ENCODE data around the gene TUT4.
A peak's percentile ranks its signal among the peaks of the same experiment; 100 is the strongest.

The TUT4 gene

DNA sequence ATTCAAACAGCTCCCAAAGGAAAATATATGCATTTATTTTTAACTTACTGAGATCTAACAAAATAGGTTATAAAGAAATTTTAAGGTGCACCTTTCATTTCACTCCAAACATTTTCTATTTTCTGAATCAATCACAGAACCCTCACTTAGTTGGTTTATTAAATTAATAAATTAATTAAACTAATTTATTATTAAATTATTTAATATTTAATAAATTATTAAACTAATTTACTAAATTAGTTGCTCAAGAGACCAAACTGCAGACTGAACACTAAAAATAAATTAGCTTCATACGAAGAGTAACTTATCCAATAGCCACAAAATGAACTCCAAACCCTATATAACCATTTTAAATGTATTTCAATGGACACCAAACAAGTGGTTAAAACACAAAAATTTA, 80.5 kb downstream of the TUT4 start:
- DNase-seq (ENCODE audit: low read depth in 2 of 2) = no peak

DNA sequence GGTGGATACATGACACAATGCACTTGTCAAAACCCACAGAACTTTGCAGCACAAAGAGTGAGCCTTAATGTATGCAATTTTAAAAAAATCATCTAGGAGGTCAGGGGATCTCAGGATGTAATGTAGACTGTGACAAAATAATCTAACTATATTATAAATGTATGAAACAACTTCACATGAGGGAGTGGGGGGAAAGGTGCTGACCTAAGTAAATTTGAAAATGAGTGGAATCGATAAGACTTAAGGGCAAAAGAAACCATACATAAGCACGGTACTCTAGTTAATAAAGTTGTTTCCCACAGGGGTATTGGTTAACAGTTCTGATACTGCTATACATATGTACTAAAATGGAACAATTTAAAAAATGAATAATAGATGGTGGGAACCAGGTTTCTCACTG, 83.8 kb downstream of the TUT4 start:
- DNase-seq (ENCODE audit: low read depth in 2 of 2) = no peak

DNA sequence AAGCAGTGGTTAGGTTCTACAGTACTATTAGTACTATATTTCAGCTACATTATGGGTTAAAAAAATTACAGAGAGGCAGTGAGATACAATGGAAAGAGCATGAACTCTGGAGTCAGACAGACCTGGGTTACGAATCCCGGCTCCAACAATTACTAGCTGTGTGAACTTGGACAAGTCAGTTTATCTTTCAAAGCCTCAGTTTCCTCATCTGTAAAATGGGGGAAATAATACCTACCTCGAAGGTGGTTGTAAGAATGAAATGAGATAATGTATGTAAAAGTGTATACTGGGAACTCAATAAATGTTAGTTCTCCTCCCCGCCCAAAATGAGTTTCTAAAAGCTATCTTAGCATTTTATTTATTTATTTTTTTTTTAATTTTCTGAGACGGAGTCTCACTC, 89.0 kb downstream of the TUT4 start:
- DNase-seq (ENCODE audit: low read depth in 2 of 2) = no peak

DNA sequence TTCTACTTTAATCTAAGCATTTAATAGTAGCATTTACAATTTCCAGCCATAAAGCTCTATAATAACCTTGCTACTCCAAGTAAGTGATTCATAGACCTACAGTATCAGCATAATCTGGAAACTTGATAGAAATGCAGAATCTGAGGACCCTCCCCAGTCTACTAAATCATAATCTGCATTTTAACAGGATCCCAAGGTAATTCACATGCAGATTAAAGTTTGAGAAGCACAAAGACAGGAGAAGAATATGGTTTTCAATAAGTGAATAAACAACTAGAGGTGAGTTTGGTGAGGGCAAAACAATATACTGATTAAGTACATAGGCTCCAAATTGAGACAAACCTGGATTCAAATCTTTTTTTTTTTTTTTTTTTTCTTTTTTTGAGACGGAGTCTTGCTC, 91.1 kb downstream of the TUT4 start:
- DNase-seq (ENCODE audit: low read depth in 2 of 2) = no peak

DNA sequence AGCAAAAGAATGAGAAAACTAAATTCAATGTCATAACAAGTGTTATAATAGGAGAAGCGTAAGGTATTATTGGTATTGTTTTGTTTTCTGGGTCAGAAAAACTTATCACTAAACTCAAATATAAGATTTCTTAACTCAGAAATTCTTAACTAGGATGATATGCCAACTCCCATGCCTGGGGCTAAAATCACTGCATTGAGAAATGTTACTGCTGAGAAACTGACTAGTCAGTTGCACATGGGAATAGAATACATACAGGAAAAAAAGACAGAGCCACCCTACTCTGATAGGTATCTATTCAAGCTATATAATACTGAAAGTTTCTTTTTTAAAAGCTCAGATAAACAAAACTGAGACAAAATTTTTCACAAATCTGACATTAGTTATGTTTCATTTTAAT, 92.2 kb downstream of the TUT4 start:
- DNase-seq (ENCODE audit: low read depth in 2 of 2) = no peak

DNA sequence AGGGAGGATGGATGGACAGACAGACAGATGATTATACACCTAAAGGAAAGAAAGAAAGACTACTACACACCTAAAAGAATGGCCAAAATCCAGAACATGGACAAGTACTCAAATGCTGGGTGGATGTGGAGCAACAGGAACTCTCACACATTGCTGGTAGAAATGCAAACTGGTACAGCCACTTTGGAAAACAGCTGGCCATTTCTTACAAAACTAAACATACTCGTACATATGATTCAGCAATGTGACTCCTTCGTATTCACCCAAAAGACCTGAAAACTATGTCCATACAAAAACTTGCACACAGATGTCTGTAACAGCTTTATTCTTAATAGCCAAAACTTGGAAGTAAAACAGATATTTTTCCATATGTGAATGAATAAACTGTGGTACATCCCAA, 97.2 kb downstream of the TUT4 start:
- DNase-seq (ENCODE audit: low read depth in 2 of 2) = no peak

DNA sequence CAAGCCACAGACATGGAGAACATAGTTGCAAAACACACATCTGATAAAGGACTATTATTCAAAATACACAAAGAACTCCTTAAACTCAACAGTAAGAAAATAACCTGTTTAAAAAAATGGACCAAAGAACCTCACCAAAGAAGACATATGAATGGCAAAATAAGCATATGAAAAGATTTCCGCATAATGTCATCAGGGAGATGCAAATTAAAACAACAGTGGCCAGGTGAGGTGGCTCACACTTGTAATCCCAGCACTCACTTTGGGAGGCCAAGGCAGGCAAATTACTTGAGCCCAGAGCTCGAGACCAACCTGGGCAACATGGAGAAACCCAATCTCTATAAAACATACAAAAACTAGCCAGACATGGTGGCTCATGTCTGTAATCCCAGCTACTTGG, 98.1 kb downstream of the TUT4 start:
- no peak for DNase-seq (ENCODE audit: low read depth in 2 of 2)

DNA sequence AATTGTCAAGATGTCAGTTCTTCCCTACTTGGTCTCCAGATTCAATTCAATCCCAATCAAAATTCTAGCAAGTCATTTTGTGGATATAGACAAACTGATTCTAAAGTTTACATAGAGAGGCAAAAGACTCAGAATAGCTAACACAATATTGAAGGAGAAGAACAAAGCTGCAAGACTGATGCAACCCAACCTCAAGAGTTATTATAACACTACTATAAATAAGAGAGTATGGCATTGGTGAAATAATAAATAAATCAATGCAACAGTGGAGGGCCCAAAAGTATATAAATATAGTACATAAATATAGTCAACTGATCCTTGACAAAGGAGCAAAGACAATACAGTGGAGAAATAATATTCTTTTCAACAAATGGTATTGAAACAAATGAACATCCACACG, 98.8 kb downstream of the TUT4 start:
- no peak for DNase-seq (ENCODE audit: low read depth in 2 of 2)

DNA sequence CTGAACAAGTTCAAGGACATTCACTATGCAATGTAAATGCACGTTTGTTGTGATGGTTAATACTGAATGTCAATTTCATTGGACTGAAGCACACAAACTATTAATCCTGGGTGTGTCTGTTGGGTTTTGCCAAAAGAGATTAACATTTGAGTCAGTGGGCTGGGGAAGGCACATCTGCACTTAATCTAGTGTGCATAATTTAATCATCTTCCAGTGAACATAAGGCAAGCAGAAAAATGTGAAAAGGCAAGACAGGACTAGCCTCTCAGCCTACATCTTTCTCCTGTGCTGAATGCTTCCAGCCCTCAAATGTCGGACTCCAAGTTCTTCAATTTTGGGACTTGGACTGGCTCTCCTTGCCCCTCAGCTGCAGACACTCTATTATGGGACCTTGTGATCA, 108.4 kb downstream of the TUT4 start:
- DNase-seq (ENCODE audit: low read depth in 2 of 2) = no peak

DNA sequence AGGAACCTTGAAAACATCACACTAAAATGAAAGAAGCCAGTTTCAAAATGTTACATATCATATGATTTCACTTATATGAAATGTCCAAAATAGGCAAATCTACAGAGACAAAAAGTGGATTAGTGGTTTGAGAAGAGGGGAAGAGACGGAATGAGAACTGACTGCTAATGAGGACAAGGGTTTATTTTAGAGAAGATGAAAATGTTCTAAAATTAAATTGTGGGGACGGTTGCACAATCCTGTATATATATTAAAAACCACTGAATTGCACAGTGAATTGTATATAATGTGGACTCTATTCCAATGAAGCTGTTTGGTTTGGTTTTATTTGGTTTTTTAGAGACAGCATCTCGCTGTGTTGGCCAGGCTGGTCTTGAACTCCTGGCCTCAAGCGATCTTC, 112.9 kb downstream of the TUT4 start:
- DNase-seq (ENCODE audit: low read depth in 2 of 2) = no peak

DNA sequence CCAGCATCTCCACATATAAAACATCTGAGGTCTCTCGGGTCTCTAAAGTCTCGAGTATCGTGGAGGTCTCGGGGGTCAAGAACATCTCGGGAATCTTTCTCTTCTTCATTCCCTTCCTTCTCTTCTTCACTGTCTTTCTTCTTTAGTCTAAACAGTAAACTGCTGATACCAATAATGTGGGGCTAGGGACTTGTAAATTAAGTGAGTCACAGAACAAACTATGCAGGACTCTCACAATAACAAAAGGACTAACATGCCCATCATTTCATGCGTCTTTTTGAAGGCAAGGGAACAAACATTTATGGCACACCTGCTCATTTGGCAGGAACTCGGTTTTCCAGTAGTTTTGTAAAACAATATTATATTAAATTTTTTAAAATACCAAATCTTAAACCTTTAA, 116.1 kb downstream of the TUT4 start:
- DNase-seq (ENCODE audit: low read depth in 2 of 2) = no peak

DNA sequence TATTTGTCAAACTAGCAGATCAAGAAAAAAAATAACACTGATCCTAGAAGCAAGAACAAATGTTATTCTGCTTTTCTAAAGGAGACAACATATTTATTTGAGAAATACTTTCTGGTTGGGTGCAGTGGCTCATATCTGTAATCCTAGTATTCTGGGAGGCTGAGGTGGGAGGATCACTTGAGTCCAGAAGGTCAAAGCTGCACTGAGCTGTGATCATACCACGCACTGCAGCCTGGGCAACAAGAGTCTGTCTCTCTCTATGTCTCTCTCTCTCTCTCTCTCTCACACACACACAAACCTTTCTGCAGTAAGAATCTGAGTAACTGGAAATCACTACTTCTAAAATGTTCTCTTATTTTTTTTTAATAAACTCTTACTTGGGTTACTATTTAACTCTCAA, 117.2 kb downstream of the TUT4 start:
- DNase-seq (ENCODE audit: low read depth in 2 of 2) = no peak

DNA sequence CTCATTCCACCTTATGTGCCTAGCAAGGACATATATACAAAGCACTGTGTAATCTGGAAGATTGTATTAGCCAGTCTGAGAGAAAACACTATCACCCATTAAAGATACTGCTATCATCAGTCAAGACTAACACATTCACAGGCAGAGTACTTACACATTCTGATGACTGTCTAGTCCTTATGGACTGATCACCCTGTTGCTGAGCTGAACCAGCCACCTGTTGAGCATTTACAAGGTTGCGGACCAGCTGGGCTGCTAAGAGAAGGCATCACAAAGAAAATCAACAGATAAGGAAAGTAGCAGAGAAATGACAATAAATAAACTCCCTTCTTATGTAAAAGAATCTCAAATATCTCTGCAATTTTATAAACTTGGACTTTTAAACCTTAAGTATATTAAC, 117.7 kb downstream of the TUT4 start:
- no peak for DNase-seq (ENCODE audit: low read depth in 2 of 2)

DNA sequence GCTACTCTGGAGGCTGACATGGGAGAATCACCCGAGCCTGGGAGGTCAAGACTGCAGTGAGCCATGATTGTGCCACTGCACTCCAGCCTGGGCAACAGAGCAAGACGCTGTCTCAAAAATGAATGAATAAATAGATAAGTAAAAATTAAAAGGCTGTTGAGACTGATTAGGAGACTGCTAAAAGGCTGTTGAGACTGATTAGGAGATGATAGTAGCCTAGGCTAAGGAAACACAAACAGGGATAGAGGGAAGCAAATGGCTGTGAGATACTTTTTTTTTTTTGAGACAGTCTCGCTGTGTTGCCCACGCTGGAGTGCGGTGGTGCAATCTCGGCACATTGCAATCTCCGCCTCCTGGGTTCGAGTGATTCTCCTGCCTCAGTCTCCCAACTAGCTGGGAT, 120.1 kb downstream of the TUT4 start:
- DNase-seq (ENCODE audit: low read depth in 2 of 2) = no peak

DNA sequence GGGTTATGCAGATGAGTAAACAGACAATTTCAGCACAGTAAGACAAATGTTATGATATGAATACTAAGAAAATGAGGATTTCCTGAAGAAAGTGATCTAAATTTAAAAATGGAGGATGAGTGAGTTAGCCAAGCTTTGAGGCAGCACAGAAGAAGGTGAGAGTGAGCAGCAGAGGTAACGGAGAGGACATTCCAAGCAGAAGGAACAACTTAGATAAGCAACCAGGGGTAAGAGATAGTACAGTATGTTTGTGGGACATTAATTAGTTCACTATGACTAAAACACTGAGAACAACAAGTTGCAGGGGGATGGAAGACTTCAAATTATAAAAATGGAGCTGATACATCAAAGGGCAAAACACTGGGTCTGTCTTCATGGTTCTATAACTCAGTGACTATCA, 125.7 kb downstream of the TUT4 start:
- DNase-seq (ENCODE audit: low read depth in 2 of 2) = no peak

DNA sequence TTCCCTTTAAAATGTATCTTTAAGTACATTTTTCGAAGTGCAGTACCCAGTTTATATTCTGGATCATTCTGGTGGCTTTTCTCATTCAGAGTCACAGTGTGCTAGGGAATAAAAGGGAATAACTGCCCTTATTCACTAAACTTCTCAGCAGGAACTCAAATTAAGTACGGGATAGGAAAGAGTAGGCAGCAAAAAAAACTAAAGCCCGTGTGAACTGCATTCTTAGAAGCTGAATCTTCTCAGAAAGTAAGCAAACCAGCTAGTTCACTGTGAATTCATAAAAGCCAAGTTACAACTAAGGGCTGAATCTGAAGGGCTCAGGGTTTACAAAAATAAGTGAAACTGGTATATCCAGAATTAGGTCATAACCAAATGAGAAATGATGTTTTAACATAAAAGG, 126.5 kb downstream of the TUT4 start:
- no peak for DNase-seq (ENCODE audit: low read depth in 2 of 2)

DNA sequence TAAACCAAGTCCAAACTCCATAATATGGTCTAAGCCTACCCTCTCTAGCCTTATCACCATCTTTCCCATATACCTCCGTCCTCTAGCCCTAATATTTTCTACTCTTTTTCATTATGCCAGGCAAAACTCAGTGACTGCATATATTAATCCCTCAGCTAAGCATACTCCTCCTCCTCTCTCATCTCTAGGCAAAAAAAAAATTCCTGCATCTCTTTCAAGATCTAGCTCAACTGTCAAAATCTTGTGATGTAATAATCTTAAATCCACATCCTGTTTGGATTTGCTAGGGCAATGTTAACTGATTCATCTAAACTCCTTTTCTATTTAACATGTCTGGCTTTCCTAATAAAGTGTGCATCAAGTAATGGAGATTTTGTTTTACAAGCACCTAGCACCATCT, 128.1 kb downstream of the TUT4 start:
- no peak for DNase-seq (ENCODE audit: low read depth in 2 of 2)

DNA sequence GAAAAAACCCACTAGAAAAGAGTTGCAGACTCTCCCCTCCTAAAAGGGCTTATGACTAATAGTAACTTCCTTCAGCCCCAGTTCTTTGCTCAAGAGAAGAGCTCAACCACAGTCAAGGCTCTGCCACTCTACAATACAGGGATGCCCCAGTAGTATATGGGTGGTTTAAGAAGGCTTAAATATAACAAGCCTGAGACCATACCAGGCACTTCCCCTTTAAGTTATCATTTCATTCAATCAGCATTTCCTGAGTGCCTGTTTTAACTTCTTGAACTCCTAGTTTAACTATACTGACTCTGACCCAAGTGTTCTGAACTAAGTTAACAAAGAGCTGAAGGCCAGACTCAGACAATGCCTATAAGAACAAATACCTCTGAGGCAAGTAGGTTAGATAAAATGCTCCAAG, 128.7 kb downstream of the TUT4 start:
- DNase-seq (ENCODE audit: low read depth in 2 of 2) = no peak

DNA sequence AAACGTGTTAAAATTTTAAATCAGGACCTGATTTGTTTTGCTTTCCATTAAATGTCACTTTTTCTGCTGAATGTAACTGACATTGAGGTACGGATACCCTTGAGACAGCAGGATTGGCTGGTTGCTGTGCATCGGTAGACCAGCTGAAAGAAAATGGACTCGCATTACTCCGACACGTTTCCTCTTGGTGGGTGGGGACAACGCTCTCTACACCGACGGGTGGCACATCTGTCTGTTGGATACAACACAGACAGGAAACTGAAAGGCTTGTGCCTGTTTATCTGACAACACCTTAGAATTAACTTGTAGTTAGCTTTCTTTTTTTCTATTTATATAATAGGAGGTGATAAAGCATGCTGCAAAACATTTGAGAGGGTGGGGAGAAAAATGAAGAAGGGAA, 129.1 kb downstream of the TUT4 start:
- DNase-seq (ENCODE audit: low read depth in 2 of 2) = peak; percentile 40 to 49

DNA sequence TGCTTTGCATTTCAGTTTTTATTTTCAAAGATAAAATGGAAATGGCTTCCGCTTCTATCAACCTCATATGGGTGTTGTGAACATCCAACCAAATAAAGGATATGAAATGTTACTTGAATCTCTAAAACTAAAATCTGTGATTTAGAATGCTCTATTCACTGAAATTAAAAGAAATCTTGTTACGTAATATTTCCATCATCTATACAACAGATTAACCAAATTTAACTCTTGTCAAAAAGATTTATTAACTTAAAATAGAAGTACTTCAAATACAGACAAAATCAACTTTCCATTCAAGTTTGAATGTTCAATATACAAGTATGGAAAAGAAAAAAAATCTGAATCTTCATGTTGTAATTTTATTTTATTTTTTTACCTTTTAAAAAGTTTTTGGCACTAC, 129.8 kb downstream of the TUT4 start:
- no peak for DNase-seq (ENCODE audit: low read depth in 2 of 2)

DNA sequence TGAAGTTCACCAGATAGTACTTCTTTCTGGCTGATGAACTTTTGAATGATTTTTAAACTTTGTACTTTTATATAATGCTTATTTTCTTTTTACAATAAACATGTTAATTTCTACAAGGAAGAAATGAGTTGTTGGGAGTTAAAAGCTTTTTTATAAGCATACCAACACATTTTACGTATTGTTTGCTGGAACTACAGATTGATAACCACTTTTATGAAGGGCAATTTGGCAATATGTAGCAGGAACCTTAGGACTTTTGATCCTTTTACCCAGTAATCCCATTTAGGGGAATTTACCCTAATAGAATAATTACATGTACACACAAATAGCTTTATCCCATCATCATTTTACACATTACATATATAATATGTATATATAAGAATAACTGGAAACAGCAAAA, 132.2 kb downstream of the TUT4 start:
- no peak for DNase-seq (ENCODE audit: low read depth in 2 of 2)

DNA sequence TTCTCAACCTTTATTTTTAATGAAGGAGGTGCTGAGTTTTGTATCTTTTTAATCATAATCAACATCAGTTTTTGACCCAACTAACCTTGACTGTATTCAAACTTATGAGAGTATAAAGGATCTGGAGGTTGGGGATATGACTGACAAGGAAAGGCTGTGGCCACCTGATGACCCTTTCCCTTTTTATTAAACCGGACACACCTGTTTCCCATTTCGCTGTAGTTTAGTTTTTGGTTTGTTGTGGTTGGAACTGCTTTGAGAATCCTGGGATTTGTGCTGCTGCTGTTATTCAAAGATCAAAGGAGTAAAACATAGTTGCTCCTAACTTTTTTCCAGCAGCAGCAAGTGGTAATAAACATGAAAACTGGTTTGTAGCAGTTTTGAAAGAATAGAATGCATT, 136.1 kb downstream of the TUT4 start:
- no peak for DNase-seq (ENCODE audit: low read depth in 2 of 2)

DNA sequence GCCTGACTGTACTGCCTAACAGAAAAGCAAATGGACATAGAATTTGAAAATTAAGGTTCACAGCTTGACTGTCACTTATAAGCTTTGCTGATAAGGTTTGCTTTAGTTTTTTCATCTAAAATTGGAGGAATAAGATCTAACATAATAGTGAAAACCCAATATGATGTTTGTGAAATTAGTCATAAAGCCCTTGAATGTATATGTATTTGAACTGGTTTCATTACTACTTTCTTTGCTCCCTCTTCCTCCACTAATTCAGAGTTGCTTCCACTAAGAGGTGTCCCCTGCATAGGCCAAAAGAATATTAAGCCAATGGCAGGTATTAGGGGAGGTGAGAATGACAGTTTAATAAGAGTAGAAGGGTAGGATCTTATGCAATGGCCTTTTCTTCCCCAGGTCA, 137.9 kb downstream of the TUT4 start:
- DNase-seq (ENCODE audit: low read depth in 2 of 2) = no peak

DNA sequence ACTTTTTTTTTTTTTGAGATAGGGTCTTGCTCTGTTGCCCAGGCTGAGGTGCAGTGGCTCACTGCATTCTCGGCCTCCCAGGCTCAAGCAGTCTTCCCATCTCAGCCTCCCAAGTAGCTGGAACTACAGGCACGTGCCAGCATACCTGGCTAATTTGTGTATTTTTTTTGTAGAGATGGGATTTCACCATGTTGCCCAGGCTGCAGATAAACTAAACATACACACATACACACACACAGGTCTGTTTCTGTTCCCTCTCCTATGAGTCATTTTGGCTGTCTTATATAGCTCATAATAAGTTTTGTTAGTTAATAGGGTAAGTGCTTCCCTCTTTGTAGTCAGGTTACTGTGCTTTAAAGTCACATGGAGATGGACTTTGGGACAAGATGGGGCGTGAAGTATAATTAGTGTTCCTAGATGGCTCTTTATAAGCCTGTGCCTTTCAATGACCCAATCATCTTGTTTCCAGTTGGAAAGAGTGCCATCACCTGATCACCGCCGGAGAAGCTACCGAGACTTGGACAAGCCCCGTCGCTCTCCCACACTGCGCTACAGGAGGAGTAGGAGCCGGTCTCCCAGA, 139.4 kb downstream of the TUT4 start:
- no peak for DNase-seq (ENCODE audit: low read depth in 2 of 2)

DNA sequence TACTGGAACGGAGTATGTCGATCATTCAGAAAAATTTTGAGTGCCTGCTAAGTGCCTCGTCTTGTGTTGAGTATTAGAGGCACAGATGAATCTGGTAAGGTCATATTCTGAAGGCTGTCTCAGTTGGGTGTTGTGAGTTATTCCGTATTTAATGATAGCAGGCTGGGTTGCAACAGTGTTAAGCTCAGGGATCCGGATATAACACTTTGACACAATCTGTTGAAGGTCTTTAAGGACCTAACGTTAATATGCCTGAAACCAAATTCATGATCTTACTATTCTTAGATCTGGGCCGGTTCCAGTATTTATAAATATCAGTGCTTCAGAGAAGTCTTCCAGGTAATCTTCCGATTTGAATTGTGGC, 147.9 kb downstream of the TUT4 start:
- DNase-seq (ENCODE audit: low read depth in 2 of 2) = no peak
